GM18520 (cell line): ENCODE data around the gene GJB4.
"Not testable (repeated sequence)": the region's sequence is repeated elsewhere in the genome, so short reads cannot be mapped to it uniquely, and the experiment has no call there.

Experiments used
- ATAC-seq: cut with Tn5 transposase; IDR thresholded peaks from one replicate; pipeline ENCODE4 v1.9.1; 2021; ENCODE audit not compliant: unreplicated experiment

Gene GJB4

GRCh38 chr1:34746785-34747637 is 12.5 kb upstream of the GJB4 start:
- no peak for ATAC-seq

DNA sequence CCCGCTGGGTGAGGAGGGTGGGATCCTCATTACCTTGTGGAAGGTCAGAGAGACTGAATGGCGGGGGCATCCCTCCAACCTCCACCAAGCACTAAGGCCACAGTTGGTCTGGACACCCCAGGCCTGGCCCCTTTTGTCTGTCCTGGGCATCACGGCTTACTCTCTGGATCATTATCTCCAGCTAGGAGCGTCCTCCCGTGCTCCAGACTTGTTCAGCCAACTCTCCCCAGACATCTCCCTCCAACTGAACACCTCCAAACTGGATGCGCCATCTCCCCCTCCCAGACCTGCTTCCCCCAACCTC is 11.9 kb upstream of the GJB4 start:
- no peak for ATAC-seq

DNA sequence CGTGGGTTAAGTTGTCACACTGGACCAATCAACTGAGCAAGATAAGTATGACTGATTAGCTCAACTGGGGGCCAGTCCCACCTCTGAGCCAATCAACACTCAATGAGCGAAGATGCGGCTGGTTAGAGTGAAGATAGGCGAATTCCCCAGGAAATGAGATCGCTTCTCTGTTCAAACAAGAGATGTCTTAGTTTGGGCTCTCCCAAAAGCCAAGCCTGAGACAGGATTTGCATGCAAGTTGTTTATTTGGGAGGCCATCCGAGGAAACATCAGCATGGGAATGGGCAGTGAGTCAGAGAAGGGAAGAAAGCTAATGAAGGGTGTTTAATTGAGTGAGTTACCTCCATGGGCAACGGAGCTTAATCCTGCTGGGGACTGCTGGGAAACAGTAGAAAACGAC is 9.5 kb upstream of the GJB4 start:
- no peak for ATAC-seq

GRCh38 chr1:34750610-34751009 is 8.9 kb upstream of the GJB4 start:
- no peak for ATAC-seq

DNA sequence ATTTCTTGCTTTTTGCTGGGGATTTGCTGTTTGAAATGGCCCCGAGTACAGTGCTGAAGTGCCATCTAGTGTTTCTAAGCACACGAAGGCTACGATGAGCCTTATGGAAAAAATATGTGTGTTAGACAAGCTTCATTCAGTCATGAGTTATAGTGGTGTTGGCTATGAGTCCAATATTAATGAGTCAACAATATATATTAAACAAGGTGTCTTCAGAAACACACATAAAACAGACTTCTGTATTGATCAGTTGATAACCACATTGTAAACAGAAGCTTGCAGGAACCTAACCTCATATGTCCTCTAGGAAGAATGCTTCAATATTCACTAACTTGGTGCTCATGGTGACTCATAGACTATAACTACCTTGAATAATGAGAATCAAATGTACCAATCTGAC is 6.4 kb upstream of the GJB4 start:
- ATAC-seq: no peak

- no peak for ATAC-seq
These were observed 4.4 kb upstream of the GJB4 start, which contains the start of gene GJB5 for GRCh38 chr1:34754964-34755637. GJB5 (plus strand) TSS chr1:34755047; CDS start chr1:34757331, 2,284 bp downstream.

DNA sequence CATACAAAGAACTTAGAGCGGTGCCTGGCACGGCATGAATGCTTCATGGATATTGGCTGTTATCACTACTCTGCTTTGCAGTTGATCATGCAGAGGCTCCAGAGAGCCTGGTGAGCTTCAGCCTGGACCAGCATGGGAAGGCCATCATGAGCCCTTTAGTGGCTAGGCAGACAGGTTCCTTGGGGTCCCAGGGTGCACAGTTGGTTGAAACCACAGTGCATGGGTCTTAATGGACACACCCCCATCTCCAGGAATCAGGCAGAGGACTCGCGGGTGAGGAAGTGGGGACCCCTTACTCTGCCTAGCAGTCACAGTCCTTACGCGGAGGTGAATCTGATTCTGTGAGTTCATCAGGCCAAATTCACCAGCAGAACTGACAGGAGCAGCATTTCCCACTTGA is 3.6 kb upstream of the GJB4 start:
- no peak for ATAC-seq

- no peak for ATAC-seq
These were observed 2.2 kb upstream of the GJB4 start for GRCh38 chr1:34757386-34757785.

- ATAC-seq: no peak
These were observed 789 bp upstream of the GJB4 start for GRCh38 chr1:34758751-34759150.

DNA sequence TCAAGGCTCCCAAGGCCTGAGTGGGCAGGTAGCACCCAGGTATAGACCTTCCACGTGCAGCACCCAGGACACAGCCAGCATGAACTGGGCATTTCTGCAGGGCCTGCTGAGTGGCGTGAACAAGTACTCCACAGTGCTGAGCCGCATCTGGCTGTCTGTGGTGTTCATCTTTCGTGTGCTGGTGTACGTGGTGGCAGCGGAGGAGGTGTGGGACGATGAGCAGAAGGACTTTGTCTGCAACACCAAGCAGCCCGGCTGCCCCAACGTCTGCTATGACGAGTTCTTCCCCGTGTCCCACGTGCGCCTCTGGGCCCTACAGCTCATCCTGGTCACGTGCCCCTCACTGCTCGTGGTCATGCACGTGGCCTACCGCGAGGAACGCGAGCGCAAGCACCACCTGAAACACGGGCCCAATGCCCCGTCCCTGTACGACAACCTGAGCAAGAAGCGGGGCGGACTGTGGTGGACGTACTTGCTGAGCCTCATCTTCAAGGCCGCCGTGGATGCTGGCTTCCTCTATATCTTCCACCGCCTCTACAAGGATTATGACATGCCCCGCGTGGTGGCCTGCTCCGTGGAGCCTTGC is 1.7 kb downstream of the GJB4 start:
- no peak for ATAC-seq

DNA sequence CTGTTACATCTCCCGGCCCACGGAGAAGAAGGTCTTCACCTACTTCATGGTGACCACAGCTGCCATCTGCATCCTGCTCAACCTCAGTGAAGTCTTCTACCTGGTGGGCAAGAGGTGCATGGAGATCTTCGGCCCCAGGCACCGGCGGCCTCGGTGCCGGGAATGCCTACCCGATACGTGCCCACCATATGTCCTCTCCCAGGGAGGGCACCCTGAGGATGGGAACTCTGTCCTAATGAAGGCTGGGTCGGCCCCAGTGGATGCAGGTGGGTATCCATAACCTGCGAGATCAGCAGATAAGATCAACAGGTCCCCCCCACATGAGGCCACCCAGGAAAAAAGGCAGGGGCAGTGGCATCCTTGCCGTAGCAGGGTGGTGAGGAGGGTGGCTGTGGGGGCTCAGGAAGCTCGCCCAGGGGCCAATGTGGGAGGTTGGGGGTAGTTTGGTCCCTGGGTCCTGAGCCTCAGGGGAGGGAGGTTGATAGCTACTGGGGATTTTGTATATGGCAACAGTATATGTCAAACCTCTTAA is 2.3 kb downstream of the GJB4 start:
- no peak for ATAC-seq

DNA sequence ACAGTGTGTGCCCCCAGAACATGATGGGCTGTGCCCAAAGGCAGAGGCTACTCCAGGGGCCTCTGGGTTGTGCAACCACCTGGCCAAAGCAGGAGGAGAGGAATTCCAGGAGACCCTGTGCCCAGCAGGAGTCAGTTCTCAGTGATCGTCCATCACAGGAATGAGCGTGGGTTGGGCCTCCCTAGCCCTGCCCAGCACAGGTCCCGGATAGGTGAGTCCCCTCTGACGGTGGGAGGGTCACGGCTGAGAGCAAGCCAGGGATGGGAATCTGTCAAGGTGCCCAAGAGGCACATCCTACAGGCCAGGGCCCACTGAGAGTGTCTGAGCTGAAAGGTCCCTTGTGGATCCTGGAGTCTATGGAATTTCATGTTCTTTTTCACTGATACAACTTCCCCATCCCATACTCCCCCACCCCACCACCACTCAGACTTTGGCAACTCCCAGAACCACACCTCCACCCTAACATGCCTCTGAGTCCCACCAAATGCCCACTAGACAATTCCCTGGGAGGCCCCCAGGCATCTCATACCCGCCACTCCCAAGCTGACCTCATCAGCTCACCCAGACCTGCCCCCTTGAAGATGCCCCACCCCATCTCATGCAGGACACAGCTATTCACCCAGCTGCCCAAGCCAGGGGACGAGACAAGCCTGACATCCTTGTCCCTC is 3.1 kb downstream of the GJB4 start:
- no peak for ATAC-seq

DNA sequence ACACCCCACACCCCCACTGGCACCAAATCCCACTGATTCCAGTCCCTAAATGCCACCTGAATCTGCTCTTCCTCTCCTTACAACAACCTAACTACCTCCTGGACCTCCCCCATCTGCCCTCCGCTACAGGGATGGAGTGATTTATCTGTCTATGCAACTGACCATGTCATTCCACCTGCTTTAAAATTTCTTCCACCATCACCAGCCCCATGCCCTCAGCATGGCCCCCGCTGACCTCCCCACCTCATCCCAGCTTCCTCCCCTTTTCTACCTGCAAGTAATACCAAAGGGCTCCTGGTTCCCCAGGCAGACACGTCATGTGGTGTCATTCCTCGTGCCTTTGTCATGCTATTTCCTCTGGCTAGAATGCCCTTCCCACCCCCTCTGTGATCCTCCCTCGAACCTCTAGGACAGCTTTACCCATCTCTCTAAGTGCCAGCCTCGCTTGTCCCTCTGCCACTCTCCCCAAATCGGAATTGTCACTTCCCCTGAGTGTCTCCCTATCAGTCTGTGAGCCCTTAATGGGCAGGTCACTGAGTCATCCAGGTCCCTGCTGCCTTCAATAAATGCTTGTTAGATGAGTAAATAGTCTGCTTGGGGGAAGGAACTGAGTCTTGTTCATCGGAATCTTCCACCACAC is 3.7 kb downstream of the GJB4 start:
- ATAC-seq: no peak

DNA sequence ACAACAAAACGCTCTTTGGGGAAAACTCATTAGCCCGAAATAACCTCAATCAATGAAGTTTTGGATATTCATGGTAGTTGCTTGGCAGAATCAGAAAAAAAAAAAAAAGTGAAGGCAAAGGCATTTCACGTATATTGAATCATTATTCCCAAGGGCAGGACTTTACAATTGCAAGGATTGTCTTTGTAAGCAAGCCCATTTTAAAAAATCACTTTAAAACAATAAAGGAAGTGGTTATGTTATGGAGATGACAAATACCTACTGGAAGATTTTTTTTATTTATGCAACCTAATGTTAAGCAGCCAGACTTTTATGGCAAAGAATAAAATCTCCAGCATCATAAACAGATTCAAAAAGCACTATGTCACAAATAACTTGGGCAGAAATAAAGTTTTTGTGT is 9.3 kb downstream of the GJB4 start:
- ATAC-seq: no peak

DNA sequence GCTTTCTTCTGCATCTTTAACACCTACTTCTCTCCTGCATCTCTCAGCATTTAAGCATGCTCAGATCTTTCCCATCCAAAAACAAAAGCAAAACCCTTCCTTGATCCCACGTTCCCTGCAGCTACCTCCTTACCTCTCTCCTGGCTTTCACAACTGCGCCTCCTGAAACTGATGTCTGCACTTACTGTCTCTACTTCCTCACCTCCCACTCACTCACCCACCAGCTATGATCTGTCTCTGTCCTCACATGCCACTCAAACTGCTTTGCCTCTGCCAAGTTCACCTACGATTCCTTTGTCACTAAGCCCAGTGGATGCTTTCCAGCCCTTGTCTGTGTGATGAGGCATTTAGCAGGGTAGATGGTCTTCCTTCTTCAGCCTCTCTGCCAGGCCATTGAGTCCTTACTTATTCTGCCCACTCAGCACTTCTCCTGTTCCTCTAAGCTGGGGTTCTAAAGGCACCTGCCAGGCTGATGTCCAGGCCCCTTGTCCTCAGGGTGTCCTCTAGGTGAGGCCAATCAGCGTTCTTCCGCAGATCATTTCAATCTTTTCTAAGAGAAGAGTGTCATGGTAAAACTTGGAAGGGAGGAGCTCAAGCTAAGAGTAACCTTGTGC is 11.5 kb downstream of the GJB4 start:
- ATAC-seq: no peak

DNA sequence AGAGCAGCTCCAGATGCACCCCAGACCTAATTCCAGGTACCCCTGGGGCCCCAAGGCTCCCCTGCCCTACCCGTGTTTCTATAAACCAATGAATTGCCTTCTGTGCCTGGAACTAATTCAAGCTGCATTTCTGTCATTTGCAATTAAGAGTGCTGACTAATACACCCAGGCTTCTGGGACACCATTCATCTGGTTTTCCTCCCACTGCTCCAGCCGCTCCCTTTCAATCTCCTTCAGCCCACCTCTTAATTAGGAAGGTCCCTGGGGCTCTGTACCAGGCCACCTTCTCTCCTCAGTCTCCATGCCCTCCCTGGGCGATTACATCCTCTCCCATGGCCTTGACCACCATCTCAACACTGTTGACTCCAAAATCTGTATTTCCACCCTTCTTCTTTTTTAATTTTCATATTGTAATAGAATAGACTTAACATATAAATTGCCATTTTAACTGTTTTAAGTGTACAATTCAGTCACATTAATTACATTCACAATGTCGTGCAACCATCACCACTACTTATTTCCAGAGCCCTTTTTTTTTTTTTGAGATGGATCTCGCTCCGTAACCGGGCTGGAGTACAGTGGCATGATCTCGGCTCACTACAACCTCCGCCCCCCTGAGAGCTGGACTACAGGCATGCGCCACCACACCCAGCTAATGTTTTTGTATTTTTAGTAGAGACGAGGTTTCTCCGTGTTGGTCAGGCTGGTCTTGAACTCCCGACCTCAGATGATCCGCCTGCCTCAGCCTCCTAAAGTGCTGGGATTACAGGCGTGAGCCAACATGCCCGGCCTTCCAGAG is 12.2 kb downstream of the GJB4 start:
- no peak for ATAC-seq

DNA sequence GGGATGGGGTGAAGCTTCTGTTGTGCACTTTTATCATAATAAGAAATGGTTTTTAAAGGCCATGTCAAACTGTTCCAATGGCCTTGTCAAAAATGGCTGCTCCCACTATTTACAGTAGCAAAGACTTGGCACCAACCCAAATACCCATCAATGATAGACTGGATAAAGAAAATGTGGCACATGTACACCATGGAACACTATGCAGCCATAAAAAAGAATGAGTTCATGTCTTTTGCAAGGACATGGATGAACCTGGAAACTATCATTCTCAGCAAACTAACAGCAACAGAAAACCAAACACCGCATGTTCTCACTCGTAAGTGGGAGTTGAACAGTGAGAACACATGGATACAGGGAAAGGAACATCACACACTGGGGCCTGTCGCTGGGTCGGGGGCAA is 13.6 kb downstream of the GJB4 start:
- ATAC-seq: not testable (repeated sequence)

- ATAC-seq: no peak
These were observed 15.4 kb downstream of the GJB4 start for GRCh38 chr1:34774957-34775356.

DNA sequence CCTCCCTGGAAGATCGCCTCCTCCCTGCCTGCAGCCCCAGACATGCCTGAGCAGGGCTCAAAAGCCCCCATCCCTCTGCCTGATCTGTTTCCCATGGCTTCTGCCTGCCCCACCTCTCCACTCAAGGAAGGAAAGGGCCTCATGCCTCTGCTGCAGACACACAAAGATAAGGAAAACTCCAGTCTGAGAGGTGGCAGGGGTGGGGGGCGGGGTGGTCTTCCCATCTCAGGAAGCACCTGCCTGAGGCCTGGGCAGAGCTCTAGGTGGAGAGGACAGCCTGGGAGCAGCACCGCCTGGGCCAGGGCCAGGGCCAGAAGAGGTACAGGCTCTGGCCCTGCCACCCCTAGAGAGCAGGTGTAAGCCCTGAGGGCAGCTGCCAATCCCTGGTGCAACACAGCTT is 17.4 kb downstream of the GJB4 start:
- ATAC-seq: no peak
